HG03103 (cell line): ENCODE measurements around the gene MAP3K2.

Experiments
- ATAC-seq: cut with Tn5 transposase; IDR thresholded peaks from one replicate; pipeline ENCODE4 v1.9.1; 2021; ENCODE audit warnings: low read depth; ENCODE audit not compliant: unreplicated experiment

MAP3K2 gene

GRCh38 chr2:127386246-127386645 is 1.5 kb downstream of the MAP3K2 start:
- ATAC-seq, result no peak

DNA sequence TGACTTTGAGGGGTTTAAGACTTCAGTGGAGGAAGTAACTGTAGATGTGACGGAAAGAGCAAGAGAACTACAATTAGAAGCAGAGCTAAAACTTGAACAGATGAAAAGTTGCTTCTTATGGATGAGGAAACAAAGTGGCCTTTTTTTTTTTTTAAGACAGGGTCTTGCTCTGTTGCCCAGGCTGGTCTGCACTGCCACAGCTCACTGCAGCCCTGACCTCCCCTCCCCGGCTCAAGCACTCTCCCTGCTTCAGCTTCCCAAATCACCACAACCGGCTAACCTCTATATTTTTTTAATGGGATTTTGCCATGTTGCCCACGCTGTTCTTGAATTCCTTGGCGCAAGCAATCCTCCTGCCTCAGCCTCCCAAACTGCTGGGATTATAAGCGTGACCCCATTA is 3.2 kb downstream of the MAP3K2 start:
- ATAC-seq, result no peak

- ATAC-seq, result no peak
These were observed 4.9 kb downstream of the MAP3K2 start for GRCh38 chr2:127382831-127383230.

GRCh38 chr2:127381762-127382161 is 6.0 kb downstream of the MAP3K2 start:
- no peak for ATAC-seq

DNA sequence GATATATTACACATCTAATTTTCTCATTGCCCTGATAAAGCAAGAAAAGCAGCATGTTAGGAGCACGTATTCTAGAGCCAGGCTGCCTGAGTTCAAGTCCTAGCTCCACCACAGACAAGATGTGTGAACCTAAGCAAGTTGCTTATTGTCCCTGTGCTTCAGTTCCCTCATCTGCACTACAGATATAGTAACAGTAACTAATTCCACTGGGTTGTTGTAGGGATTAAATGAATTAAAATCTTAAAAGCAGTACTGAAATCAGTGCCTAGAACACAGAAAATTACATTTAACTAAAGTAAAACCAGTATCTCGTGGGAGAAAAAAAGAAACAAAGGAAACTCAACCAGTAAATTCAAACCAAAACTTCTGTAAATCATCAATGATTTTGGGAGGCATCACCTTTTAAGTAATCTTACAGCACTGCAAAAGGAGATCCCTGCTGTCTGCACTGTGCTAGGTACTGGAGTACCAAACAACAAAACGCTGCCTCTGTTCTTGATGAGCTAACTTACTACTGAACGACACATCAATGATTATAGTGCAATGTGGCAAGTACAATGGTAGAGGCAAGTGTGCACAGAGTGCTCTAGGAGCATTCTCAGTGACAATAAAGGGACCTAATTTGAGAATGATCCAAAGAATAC is 7.9 kb downstream of the MAP3K2 start:
- ATAC-seq, result no peak

DNA sequence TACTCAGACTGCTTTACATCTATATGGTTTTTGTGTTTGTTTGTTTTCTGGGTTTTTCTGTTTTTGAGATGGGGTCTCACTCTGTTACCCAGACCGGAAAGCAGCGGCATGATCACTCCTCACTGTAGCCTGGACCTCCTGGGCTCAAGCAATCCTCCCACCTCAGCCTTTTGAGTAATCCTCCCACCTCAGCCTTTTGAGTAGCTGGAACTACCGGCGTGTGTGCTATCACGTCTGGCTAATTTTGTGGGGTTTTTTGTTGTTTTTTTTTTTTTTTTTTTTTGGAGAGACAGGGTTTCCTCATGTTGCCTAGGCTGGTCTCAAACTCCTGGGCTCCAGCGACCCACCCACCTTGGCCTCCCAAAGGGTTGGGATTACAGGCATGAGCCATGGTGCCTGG is 9.1 kb downstream of the MAP3K2 start:
- no peak for ATAC-seq

- ATAC-seq, result no peak
These were observed 10.5 kb downstream of the MAP3K2 start for GRCh38 chr2:127377262-127377661.

DNA sequence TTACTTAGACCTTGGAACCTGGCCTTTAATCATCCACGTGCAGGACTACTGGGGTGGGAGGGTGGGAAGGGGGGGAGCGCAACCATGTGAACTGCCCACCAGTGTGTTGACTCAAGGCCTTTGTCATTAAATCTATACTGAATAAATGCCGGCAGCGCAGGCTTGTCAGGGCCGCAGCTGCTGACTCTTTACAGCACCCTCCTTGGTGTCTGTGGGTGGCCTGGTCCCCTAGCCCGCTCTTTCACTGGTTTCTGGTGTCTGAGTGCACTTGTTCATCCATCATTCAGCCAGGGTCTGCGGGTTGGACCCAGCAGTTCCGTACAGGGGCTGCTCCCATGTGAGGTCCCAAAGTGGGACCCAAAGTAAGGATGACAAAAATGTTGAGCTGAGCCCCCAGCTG is 11.5 kb downstream of the MAP3K2 start:
- ATAC-seq, result no peak

DNA sequence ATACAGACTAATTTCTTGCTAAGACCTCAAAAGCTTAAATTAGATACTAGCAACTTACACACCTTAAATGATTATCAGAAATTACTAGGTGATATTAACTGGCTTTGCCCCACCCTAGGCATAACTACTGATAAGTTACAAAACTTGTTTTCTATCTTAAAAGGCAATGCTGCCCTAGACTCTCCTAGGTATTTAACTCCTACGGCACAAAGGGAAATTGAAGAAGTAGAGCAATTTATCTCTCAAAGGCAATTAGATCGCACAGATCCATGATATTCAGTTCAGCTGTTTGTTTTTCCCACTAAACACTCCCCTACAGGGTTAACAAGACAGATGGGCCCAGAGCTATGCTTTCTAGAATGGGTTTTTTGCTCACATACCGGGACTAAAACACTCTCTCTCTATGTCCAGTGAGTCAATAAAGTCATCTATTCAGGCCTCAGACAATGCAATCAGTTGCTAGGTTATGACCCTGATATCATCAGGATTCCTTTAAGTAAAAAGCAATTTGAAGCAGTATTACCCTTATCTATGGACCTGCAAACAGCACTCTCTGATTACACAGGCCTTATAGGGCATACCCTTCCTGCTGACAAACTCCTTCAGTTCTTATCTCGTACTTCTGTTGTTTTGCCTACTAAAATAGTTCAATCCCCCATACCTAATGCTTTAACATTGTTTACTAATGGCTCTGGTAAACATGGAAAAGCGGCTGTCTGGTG is 14.3 kb downstream of the MAP3K2 start:
- ATAC-seq, result no peak

DNA sequence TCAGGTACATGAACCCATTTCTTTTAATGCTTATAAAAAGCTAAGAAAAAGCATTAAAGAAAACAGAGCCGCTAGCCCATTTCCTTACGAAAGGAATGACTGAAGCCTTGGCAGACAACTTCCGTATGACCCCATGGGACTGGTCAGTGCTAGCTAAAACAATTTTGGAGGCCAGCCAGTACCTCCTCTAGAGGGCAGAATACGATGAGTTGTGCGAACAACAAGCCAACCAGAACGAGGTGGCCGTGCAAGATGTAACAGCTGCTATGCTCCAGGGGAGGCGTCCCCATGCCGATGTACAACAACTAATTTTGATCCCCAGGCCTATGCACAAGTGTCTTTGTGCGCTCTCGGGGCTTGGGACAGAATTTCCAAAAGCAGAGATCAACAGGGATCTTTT is 16.7 kb downstream of the MAP3K2 start:
- no peak for ATAC-seq

GRCh38 chr2:127370010-127370409 is 17.8 kb downstream of the MAP3K2 start:
- ATAC-seq, result no peak

GRCh38 chr2:127365211-127365643 is 22.5 kb downstream of the MAP3K2 start:
- ATAC-seq, result no peak

DNA sequence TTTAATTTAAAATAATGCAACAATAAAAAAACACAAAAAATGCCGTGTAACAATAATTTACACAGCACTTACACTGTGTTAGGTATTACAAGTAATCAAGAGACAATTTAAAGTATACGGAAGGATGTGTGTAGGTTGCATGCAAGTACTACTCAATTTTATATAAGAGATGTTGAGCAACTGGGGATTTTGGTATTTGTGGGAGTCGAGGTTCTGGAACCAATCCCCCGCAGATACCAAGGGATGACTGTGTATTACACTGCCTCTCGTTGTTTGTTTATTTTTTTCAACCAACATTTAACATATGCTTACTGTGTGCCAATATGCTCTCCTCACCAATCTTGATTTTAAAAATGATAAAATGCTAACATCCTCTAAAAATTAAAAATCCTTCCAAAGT is 24.8 kb downstream of the MAP3K2 start:
- ATAC-seq, result no peak

DNA sequence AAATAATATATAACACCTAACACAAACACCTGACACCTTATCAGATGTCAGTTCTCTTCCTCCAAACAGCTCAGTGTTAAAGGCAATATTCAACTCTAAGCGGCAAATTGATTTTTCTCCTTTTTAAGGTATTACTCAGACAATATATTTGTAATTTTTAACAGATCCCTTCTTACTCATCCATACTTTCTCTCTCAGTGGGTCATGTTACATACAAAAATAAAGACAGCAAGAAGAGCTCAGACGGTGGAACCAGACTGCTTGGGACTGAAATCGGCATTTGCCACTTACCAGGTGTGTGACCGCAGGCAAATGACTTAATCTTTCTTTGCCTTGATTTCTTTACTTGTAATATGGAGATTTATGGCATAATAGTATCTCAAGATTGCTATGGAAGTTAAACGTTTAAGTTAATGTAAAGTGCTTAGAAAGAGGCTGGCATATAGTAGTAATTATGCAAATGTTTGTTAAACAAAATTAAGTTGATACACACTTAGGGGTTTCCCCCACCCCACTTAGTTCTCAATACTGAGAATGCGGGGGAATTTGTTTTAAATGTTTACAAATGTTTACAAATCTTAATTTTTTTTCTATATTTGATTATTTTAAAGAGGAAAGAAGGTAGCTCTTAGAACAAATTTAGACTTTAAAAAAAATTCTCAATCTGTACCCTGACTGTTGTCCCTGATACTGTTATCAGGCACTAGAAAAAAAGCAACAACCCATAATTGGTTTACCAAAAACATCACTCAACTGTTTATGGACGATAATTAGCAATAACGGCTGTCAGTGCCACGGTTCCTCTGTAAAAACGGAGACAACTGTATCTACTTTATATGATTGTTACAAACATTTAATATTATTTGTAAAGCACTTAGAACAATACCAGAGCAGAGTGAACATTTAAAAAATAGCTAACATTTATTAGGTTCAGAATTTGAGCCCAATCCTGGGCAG is 25.6 kb downstream of the MAP3K2 start:
- no peak for ATAC-seq

DNA sequence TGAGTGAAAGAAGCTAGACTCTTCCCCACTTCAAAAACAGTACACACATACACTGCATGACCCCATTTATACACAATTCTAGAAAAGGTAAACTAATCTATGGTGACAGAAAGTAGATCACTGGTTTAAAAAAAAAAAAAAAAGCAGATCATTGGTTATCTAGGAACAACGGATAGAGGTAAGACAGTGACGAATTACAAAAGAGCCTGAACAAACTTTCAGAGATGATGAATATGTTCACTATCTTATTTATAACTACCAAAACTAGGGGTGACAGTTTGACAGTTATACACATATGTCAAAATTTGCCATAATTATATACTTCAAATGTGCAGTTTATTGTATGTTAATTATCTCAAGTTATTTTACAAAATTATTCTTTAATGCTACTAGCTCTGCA is 27.5 kb downstream of the MAP3K2 start:
- ATAC-seq, result no peak

GRCh38 chr2:127359520-127359919 is 28.3 kb downstream of the MAP3K2 start:
- ATAC-seq, result no peak

- no peak for ATAC-seq
These were observed 28.8 kb downstream of the MAP3K2 start for GRCh38 chr2:127358971-127359370.

DNA sequence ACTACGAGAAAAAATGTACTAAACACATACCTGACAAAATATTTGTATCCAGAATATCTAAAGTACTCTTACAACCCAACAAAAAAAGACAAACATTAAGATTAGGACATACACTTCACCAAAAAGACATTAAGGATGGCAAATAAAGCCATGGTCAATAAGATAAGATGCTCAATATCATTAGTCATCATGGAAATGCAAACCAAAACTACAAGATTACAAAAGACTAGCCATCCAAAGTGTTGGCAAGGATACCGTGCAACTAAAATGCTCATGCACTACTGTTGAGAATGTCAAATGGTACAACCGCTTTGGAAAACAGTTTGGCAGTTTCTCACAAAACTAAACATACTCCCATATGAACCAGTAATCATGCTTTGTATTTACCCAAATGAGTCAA is 29.7 kb downstream of the MAP3K2 start:
- ATAC-seq, result no peak

DNA sequence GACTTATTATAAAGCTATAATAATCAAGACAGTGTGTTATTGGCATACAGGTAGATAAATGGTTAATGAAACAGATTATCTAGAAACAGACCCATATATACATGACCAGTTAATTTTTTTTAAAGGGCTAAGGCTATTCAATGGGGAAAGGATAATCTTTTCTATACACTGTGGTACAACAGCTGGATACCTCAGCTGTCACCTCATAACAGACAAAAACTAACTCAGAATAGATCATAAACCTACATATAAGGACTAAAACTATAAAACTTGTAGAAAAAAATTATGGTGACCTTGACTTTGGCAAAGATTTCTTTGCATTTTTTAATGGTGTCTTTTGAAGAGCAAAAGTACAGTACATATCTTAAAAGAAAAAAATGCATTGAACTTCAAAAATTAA is 30.2 kb downstream of the MAP3K2 start:
- ATAC-seq, result no peak

DNA sequence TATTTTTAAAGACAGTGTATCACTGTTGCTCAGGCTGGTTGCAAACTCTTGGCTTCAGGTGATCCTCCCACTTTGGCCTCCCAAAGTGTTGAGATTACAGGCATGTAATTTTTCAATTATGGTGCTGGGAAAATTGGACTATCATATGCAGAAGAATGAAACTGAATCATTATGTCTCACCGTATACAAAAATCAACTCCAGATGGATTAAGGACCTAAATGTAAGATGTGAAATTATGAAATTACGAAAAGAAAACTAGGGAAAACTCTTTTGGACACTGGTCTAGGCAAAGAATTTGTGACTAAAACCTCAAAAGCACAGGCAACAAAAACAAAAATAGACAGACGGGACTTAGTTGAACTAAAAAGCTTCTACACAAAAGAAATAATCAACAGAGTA is 31.2 kb downstream of the MAP3K2 start:
- ATAC-seq, result no peak

DNA sequence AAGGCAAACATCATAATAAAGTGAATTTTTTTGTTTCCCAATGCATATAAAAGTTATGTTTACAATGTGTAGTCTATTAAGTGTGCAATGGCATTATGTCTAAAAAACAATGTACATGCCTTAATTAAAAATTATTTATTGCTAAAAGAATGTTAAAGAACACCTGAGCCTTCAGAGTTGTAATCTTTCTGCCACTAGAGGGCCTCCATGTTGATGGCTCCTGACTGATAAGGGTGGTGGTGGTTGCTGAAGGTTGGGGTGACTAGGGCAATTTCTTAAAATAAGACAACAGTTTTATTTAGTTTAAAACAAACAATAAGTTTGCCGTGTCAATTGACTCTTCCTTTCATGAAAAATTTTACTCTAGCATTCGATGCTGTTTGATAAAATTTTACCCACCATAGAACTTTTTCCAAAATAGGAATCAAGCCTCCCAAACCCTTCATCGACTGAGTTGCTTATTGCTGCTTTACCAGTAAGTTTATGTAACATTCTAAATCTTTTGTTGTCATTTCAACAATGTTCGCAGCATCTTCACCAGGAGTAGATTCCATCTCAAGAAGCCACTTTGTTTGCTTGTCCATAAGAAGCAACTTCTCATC is 32.3 kb downstream of the MAP3K2 start:
- no peak for ATAC-seq
